Hepatocyte (in vitro differentiated cells): ENCODE results near the gene HNRNPH1.

Source experiments
- CTCF ChIP-seq: fragments of 200-600 bp; sonication (generic); IDR thresholded peaks from 2 replicates; pipeline ENCODE4 v1.5.1; 2016; ENCODE audit warnings: antibody characterized with exemption, mild to moderate bottlenecking; ENCODE audit not compliant: poor library complexity
- EZH2 ChIP-seq: fragments of 200-600 bp; sonication (generic); IDR thresholded peaks from 2 replicates; pipeline ENCODE4 v1.6.1; 2016; ENCODE audit warnings: antibody characterized with exemption, mild to moderate bottlenecking, borderline replicate concordance
- EZH2phosphoT487 ChIP-seq: fragments of 200-600 bp; sonication (generic); IDR thresholded peaks from one replicate; pipeline ENCODE4 v1.6.1; 2018; ENCODE audit warnings: antibody characterized with exemption, mild to moderate bottlenecking, low read depth, moderate library complexity; ENCODE audit not compliant: unreplicated experiment, severe bottlenecking

- TF ChIP-seq EZH2phosphoT487 (no peak), CTCF (no peak), EZH2 (no peak)
Observed at GRCh38 chr5:179609834-179610108, 13.7 kb downstream of the HNRNPH1 start.
